MM.1S (cell line): ENCODE data around the gene MRPS6.

ENCODE experiments used
- DNase-seq: peaks from one replicate; pipeline ENCODE4 v3.0.0-alpha.2; 2015
- H2AFZ ChIP-seq: fragments of 300-600 bp; sonication (generic); 2 replicates; pipeline ENCODE4 v1.6.0; 2016; ENCODE audit warnings: antibody characterized with exemption, low read length
- H3F3A ChIP-seq: fragments of 300-600 bp; sonication (generic); 2 replicates; pipeline ENCODE4 v1.6.1; 2016; ENCODE audit warnings: mild to moderate bottlenecking, antibody characterized with exemption, low read length, moderate library complexity, mixed read lengths; ENCODE audit not compliant: insufficient read depth
- H3K27ac ChIP-seq: fragments of 300-600 bp; sonication (generic); 2 replicates; pipeline ENCODE4 v1.5.1; 2016; ENCODE audit warnings: mild to moderate bottlenecking, low read length
- H3K27me3 ChIP-seq: fragments of 300-600 bp; sonication (generic); replicated peaks from 2 replicates; pipeline ENCODE4 v1.6.0; 2016; ENCODE audit warnings: low read length; ENCODE audit not compliant: insufficient read depth
- H3K36me3 ChIP-seq: fragments of 300-600 bp; sonication (generic); replicated peaks from 2 replicates; pipeline ENCODE4 v1.6.1; 2016; ENCODE audit warnings: mild to moderate bottlenecking, low read length, mixed read lengths; ENCODE audit not compliant: insufficient read depth
- H3K4me1 ChIP-seq: fragments of 300-600 bp; sonication (generic); 2 replicates; pipeline ENCODE4 v1.6.1; 2016; ENCODE audit warnings: low read length, mixed read lengths
- H3K4me2 ChIP-seq: fragments of 300-600 bp; sonication (generic); 2 replicates; pipeline ENCODE4 v1.6.0; 2016; ENCODE audit warnings: low read depth, low read length
- H3K4me3 ChIP-seq: fragments of 300-600 bp; sonication (generic); 2 replicates; pipeline ENCODE4 v1.5.1; 2016; ENCODE audit warnings: low read length, mixed read lengths
- H3K79me2 ChIP-seq: fragments of 300-600 bp; sonication (generic); 2 replicates; pipeline ENCODE4 v1.6.1; 2016; ENCODE audit warnings: mixed run types, low read length, mixed read lengths
- H3K9ac ChIP-seq: fragments of 300-600 bp; sonication (generic); 2 replicates; pipeline ENCODE4 v1.6.1; 2016; ENCODE audit warnings: low read length, mixed read lengths
- H3K9me2 ChIP-seq: fragments of 300-600 bp; sonication (generic); replicated peaks from 2 replicates; pipeline ENCODE4 v1.6.1; 2016; ENCODE audit warnings: mild to moderate bottlenecking, low read length, mixed read lengths; ENCODE audit not compliant: insufficient read depth
- H3K9me3 ChIP-seq: fragments of 300-600 bp; sonication (generic); replicated peaks from 2 replicates; pipeline ENCODE4 v1.6.1; 2016; ENCODE audit warnings: mild to moderate bottlenecking, low read length, mixed read lengths; ENCODE audit not compliant: insufficient read depth
- H4K20me1 ChIP-seq: fragments of 300-600 bp; sonication (generic); 2 replicates; pipeline ENCODE4 v1.6.1; 2016; ENCODE audit warnings: mild to moderate bottlenecking, low read length, moderate library complexity, mixed read lengths; ENCODE audit not compliant: insufficient read depth
- EZH2 ChIP-seq: fragments of 300-600 bp; sonication (generic); optimal IDR thresholded peaks from 2 replicates; pipeline ENCODE3; 2017; ENCODE audit warnings: low read depth, mild to moderate bottlenecking, antibody characterized with exemption, low read length, mixed read lengths
- EZH2phosphoT487 ChIP-seq: fragments of 300-600 bp; sonication (generic); IDR thresholded peaks from 2 replicates; pipeline ENCODE4 v1.6.1; 2018; ENCODE audit warnings: antibody characterized with exemption, low read length
- TF ChIP-seq, protein P1 (sequence below): fragments of 300-600 bp; sonication (generic); IDR thresholded peaks from 2 replicates; pipeline ENCODE4 v1.5.1; 2016; ENCODE audit warnings: antibody characterized with exemption, low read length, mixed read lengths

Gene MRPS6

DNA sequence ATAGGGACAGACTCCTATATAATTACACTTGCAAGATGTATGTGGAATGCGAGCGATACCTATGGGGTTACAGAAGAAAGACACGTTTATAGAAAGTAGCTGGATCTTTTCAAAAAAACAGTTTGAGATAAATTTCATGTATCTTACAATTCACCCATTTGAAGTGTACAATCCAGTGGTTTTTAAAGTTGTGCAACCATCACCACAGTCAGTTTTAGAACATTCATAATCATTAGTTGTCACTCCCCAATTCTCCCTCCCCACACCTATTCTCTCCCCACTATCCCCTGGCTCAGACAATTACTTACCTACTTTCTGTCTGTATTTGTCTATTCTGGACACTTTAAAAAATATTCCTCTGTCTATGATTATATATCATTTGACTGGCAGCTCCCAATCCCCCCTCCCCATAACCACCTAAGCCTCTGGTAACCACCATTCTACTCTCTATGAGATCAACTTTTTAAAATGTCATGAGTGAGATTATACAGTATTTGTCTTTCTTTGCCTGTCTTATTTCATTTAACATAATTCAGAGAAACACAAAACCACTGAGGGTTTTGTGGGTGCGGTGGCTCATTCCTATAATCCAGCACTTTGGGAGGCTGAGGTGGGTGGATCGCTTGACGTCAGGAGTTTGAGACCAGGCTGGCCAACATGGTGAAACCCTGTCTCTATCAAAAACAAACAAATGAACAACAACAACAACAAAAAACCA lies 39.1 kb downstream of the MRPS6 start:
- H3K79me2 ChIP-seq = no peaks in the 10 kb centered on the region
- TF ChIP-seq, protein P1, sequence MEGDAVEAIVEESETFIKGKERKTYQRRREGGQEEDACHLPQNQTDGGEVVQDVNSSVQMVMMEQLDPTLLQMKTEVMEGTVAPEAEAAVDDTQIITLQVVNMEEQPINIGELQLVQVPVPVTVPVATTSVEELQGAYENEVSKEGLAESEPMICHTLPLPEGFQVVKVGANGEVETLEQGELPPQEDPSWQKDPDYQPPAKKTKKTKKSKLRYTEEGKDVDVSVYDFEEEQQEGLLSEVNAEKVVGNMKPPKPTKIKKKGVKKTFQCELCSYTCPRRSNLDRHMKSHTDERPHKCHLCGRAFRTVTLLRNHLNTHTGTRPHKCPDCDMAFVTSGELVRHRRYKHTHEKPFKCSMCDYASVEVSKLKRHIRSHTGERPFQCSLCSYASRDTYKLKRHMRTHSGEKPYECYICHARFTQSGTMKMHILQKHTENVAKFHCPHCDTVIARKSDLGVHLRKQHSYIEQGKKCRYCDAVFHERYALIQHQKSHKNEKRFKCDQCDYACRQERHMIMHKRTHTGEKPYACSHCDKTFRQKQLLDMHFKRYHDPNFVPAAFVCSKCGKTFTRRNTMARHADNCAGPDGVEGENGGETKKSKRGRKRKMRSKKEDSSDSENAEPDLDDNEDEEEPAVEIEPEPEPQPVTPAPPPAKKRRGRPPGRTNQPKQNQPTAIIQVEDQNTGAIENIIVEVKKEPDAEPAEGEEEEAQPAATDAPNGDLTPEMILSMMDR = no peak
- TF ChIP-seq EZH2 = no peak
- no peak for TF ChIP-seq EZH2phosphoT487

DNA sequence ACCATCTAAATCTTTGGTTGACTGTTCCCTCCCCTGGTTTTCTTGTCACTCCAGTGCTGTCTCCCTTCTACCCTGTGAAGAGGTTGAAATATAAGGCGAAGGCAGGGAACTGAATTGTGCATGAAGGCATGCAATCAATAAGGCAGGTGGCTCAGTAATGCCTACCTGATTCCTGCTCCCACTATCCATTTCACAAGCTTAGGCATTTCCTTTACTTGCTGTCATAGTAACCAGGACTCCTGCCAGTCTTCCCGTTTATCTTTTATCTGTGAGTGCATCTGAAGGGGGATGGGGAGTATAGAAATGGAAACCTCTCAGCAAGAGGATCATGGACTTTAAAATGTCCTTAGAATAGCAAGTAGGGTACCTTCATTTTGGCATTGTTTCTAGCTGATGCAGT lies 40.5 kb downstream of the MRPS6 start:
- DNase-seq = no peak
- Histone ChIP-seq H3K36me3 (no peaks in the 10 kb centered on the region), H3K9ac (no peak overlapping the region), H3K79me2 (no peaks in the 10 kb centered on the region), H3K27me3 (no peaks in the 10 kb centered on the region), H4K20me1 (no peaks in the 10 kb centered on the region), H3F3A (no peaks in the 10 kb centered on the region), H3K4me3 (no peak overlapping the region), H2AFZ (no peak overlapping the region), H3K27ac (no peak overlapping the region), H3K4me2 (no peak overlapping the region), H3K4me1 (no peaks in the 10 kb centered on the region), H3K9me2 (no peaks in the 10 kb centered on the region), H3K9me3 (no peaks in the 10 kb centered on the region)
- TF ChIP-seq EZH2 = no peak
- TF ChIP-seq EZH2phosphoT487 = no peak
- TF ChIP-seq, protein P1 = no peak

More for the DNA sequence above, 39.1 kb downstream of the MRPS6 start:
- H2AFZ ChIP-seq = no peak overlapping the region
- H3K9me2 ChIP-seq = no peaks in the 10 kb centered on the region
- no peaks in the 10 kb centered on the region for H3F3A ChIP-seq
- no peaks in the 10 kb centered on the region for H3K4me1 ChIP-seq
- H3K27me3 ChIP-seq = no peaks in the 10 kb centered on the region
- H3K4me2 ChIP-seq = no peak overlapping the region
- no peak overlapping the region for H3K27ac ChIP-seq
- DNase-seq = no peak
- no peak overlapping the region for H3K9ac ChIP-seq
- no peaks in the 10 kb centered on the region for H4K20me1 ChIP-seq
- no peaks in the 10 kb centered on the region for H3K36me3 ChIP-seq
- H3K4me3 ChIP-seq = no peak overlapping the region
- no peaks in the 10 kb centered on the region for H3K9me3 ChIP-seq

DNA sequence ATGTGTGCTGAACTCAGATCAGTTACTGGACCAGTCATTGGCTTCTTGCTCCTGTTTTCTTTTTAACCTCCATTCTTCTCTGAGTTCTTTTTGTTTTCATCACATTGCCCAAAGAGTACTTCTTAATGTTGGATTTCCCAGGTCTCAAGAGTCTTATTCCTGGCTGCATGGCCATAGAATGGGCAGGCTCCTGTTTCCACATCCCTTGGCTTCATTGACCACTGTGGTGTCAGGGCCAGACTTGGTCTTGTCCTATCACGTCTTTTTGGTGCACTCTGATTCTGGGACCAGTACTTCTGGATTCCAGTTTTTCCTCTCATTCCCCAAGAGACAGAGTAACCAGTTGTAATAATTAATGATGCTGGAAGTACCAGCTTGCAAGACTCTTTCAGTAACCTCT lies 41.8 kb downstream of the MRPS6 start:
- no peaks in the 10 kb centered on the region for H3K9me2 ChIP-seq
- no peaks in the 10 kb centered on the region for H3F3A ChIP-seq
- no peaks in the 10 kb centered on the region for H3K79me2 ChIP-seq
- no peak overlapping the region for H3K4me3 ChIP-seq
- no peaks in the 10 kb centered on the region for H3K27me3 ChIP-seq
- TF ChIP-seq EZH2 (no peak), EZH2phosphoT487 (no peak)
- TF ChIP-seq, protein P1 = no peak
- H3K9ac ChIP-seq = no peak overlapping the region
- no peak overlapping the region for H3K27ac ChIP-seq
- H3K9me3 ChIP-seq = no peaks in the 10 kb centered on the region
- no peak overlapping the region for H3K4me2 ChIP-seq
- DNase-seq = no peak
- no peaks in the 10 kb centered on the region for H4K20me1 ChIP-seq
- H3K4me1 ChIP-seq = no peaks in the 10 kb centered on the region
- H3K36me3 ChIP-seq = no peaks in the 10 kb centered on the region
- no peak overlapping the region for H2AFZ ChIP-seq
